ENCODE results near the gene GRM7. TPM values are rescaled to one million over a fixed set of nuclear protein-coding genes. Genes with fewer than 3 reads are reported as not detected.

The GRM7 gene
- total RNA-seq, 1 experiment from 2014 or later, result 0.28 TPM

DNA sequence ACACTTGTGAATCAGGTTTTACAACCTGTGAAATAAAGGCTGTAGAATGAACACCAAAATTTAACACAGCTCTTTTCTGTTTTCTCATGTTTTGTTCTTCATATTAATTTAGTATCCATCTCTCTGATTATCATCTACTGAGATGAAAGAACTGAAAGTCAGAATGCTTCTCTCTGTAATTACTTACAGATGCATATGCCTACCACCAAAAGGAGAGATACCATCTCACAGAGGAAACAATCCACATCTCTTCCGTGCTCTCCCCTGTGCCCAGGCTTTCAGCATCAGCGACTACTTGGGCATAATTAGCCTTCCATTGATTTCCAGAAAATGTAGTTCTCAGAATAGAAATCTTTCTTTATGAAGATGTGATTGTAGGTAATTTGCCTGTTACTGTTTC is 741.4 kb downstream of the GRM7 start:
- Histone ChIP-seq H2BK12ac (ENCODE audit: insufficient read length, low read depth, low read length) (no peak overlapping the region), H3K23ac (ENCODE audit: insufficient read length, low read depth, low read length) (no peak overlapping the region), H3K4ac (ENCODE audit: low read depth, low read length) (no peak overlapping the region), H3K56ac (ENCODE audit: insufficient read length, low read depth, low read length) (no peak overlapping the region), H2AFZ (ENCODE audit: low read length) (no peak overlapping the region), H3T11ph (ENCODE audit: low read length) (no peak overlapping the region), H2BK20ac (ENCODE audit: low read depth, low read length, poor library complexity, severe bottlenecking) (no peak overlapping the region), H3K14ac (ENCODE audit: insufficient read depth, low read length) (no peak overlapping the region), H4K20me1 (ENCODE audit: control insufficient read depth, insufficient read depth, insufficient read length) (peaks cover 2% of the 10 kb centered on the region), H3K18ac (ENCODE audit: insufficient read length, low read depth, low read length) (no peak overlapping the region), H3K79me1 (ENCODE audit: insufficient read depth, low read depth, low read length, poor library complexity, severe bottlenecking) (no peaks in the 10 kb centered on the region), H3K4me2 (ENCODE audit: insufficient read depth, insufficient read length, low read length) (no peak overlapping the region), H3K79me2 (ENCODE audit: insufficient read depth, low read length) (no peaks in the 10 kb centered on the region), H4K8ac (replicated peaks; ENCODE audit: insufficient read length, low read depth, low read length) (no peak overlapping the region), H2BK120ac (ENCODE audit: low read depth, low read length, poor library complexity, severe bottlenecking) (no peak overlapping the region), H3K27ac (ENCODE audit: insufficient read length, low read depth, low read length) (no peak overlapping the region), H3K9ac (ENCODE audit: extremely low read depth, insufficient read length, low read length) (no peak overlapping the region), H3K27me3 (ENCODE audit: insufficient read depth, low read length) (no peaks in the 10 kb centered on the region), H2BK15ac (ENCODE audit: low read depth, low read length) (no peak overlapping the region), H3K9me3 (ENCODE audit: control insufficient read depth, low read depth, low read length) (no peaks in the 10 kb centered on the region), H2AK5ac (ENCODE audit: insufficient read length, low read length) (no peak overlapping the region), H4K91ac (ENCODE audit: insufficient read length, low read depth, low read length) (no peak overlapping the region), H4K5ac (ENCODE audit: insufficient read length, low read depth, low read length) (no peak overlapping the region), H3K23me2 (ENCODE audit: insufficient read length, low read depth, low read length, poor library complexity, severe bottlenecking) (no peaks in the 10 kb centered on the region), H3K4me1 (ENCODE audit: insufficient read depth, low read length) (peaks cover 11% of the 10 kb centered on the region; the same call in 1 of the 2 replicates), H2BK5ac (ENCODE audit: insufficient read length, low read length) (no peak overlapping the region)
- Mint-ChIP-seq H3K4me1 (peaks cover 18% of the 10 kb centered on the region in 2 experiments), H3K4me3 (no peak overlapping the region; a peak in 1 of 5 replicates), H3K27ac (no peak overlapping the region), H3K9me3 (no peaks in the 10 kb centered on the region), H3K36me3 (ENCODE audit: insufficient read depth in 1 of 3, low read depth in 3 of 3) (no peaks in the 10 kb centered on the region), H3K27me3 (ENCODE audit: low read depth) (no peaks in the 10 kb centered on the region)
- no CpG with 5 or more reads among the region's 2 CpGs for WGBS (ENCODE audit: extremely low coverage, insufficient read length, low lambda C conversion rate)
- no peak for TF ChIP-seq CTCF (conservative IDR thresholded peaks at IDR 0.05)
- DNase-seq, result no peak
